ENCODE results near the gene PC. TPM values are rescaled to one million over a fixed set of nuclear protein-coding genes. Genes with fewer than 3 reads are reported as not detected.
"Not testable (repeated sequence)": the region's sequence is repeated elsewhere in the genome, so short reads cannot be mapped to it uniquely, and the experiment has no call there.

PC gene
- polyA plus RNA-seq, 10 donors, result 12.3 to 21.2 (median 16.0) TPM

DNA sequence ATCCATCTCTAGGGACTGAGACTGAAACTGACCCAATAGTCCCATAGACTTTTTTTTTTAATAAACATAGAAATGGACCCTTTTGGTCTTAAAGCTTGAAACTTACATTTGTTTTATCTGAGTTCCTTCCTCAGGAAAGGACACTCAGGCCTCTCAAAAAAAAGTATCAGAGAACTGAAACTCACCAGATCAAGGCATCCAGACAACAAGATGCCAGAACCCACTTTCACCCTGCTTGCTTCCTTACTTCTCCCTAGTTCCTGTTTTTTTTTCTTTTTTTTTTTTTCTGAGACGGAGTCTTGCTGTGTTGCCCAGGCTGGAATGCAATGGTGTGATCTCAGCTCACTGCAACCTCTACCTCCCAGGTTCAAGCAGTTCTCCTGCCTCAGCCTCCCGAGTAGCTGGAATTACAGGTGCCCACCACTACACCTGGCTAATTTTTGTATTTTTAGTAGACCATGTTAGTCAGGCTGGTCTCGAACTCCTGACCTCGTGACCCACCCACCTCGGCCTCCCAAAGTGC lies 3.6 kb upstream of the PC start:
- DNase-seq, result not testable (repeated sequence)

DNA sequence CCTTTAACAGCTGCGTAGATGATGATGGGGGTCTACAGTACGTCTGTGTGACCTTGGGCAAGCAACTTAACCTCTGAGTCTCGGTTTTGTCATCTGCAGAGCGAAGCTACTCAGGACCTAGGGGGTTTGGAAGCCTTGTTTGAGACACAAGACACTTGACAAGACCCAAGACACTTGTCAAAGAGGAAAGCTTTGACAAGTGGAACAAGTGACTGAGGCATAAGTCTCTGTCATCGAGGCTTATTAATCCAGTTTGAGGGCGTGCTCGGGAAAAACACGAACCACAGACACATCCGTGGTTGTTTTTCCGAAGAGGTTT lies 732 bp upstream of the PC start:
- DNase-seq, result no peak

- no peak for DNase-seq
Observed at GRCh38 chr11:66957971-66958231, 282 bp downstream of the PC start.

DNA sequence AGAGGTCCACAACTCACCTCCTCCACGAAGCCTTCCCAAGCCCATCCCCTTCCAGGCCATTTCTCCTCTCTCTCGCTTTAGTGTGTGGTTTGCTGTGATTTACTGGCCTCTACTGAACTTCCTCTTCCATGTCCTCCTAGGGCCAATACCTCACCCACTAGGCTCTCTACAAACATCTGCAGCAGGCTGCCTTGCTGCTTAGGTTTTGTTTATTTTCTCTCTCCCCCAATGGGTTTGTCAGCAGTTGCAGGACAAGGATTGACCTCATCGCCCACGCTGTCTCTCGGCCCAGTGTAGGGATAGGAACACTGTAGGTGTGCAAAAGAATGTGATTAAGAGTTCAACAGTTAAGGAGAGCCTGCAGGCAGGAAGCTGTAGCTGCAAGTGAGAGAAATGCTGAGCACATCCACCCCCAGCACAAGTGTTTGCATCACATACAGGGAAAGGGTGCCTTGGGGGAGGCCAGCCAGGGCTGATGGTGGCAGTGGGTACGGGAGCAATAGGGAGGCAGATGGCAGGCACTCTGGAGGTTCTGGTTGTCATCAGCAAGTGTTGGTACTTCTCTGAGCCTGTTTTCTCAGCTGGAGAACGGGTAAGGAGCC lies 1.4 kb downstream of the PC start:
- peak in 1 of 3 donors; percentile 44 for DNase-seq

- DNase-seq, result no peak
Observed at GRCh38 chr11:66953081-66953833, 4.9 kb downstream of the PC start.

DNA sequence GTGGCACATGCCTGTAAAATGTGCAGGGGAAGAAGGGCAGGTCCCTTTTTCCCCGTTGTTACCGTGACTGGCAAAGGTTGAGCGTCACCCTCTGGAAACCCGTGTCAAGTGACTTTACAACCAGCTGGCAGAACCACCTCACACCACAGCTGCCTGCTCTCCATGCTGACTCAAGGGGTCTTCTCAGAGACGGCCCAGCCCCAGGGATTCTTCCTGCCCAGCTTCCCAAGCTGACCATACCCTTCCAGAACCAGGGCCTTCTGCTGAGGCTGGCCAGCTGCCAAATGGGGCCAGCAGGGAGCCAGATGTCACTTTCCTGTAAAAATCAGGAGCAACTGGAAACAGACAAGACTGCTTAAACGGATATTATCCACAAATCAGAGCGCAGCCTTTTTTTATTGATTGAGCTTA lies 6.3 kb downstream of the PC start:
- DNase-seq, result peak in 1 of 3 donors; percentile 46

DNA sequence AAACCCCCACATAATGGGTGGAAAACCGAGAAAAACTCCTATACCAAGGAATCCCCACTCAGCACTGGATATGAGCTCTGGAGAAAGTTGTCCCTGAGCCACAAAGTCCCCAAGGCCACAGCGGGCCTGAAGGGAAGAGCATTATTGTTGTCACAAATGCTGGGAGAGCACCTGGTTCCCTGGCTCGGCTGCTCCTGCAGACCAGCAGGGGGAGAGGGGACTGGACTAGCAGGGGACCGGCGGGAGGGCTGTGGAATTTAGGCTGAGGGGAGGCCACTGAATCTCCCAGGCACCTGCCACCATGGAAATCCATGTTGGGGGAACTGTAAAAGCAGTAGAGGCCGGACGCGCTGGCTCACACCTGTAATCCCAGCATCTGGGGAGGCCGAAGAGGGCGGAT lies 7.0 kb downstream of the PC start:
- no peak for DNase-seq

GRCh38 chr11:66950112-66950535 lies 8.1 kb downstream of the PC start:
- no peak for DNase-seq

DNA sequence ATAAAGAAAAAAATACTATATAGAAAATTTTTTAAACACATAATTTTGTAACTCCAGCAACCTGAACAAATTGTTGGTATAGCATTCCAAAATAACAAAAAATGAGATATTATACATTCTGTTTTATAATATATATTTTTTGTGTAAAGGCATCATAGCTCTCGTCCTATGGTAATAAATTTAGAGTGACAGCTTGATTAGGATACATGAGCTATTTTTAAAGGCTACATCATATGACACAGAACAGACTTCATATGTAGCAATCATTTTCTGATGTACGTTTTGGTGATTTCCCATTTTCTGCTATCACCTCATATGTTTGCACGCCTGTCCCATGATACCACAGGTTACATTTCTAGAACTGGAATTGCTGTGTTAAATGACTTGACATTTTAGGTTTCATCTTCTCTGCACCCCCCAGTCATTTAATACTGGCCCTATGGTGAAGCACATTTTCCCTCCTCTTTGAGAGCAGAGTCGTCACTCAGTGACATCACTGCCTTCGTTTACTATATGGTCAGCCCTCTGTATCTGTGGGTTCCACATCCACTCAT lies 19.5 kb downstream of the PC start:
- DNase-seq, result no peak

DNA sequence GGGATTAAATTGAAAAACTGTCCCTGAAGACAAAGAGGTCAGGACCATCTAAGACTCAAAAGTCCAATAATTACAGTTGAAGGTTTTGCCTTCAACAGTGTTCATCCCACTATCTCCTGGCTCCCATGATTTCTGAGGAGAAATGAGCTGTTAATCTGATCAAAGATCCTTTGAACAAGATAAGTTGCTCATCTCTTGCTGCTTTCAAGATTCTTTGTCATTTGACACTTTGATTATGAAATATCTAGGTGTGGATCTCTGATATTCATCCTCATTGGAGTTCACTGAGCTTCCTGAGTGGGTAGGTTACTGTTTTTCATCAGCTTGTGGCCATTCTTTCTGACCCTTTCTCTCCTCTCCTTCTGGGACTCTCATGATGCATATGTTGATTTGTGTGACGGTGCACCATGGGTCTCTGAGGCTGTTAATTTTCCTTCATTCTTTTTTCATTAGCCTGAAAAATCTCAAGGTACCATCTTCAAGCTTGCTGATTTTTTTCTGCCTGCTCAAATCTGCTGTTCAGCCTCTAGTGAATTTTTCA lies 20.9 kb downstream of the PC start:
- no peak for DNase-seq

DNA sequence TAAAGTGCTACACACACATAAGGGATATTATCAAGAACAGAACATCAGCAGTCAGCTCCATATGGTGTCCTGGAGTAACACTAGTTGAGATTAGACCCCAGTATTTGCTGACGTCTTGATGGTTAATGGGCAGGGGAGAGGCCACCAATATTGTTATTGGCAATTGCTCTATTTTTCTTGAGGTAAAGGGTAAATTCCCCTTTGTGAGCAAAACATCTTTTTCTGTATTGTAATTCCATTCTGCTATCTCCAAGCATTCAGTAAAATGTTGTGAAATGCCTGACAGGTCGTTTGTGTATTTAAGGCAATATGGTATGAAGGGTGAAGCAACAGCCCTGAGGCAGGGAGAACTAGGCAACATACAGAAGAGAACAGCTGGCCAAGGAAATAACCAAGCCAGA lies 21.9 kb downstream of the PC start:
- DNase-seq, result peak in 1 of 3 donors; percentile 33

GRCh38 chr11:66934950-66935779 lies 23.0 kb downstream of the PC start:
- DNase-seq, result no peak

GRCh38 chr11:66933531-66933930 lies 24.7 kb downstream of the PC start:
- DNase-seq, result no peak

DNA sequence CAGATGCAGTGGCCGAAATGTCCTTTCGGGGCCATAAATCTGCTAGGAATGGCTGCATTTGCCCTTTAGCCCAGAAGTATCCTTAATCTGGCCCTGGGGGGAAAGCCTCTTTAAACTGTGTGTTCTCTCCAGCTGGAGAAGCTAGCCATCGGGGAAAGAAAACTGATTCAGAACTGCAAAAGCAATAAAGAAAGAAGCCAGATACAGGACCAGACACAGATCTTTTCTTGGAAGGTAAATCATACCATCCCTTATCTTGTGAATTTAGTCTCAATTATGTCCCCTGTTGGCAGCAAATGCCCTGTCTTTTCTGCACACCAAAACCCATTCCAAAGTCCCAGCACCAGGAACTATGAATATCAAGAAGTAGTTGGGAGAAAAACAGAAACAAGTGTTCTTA lies 25.6 kb downstream of the PC start:
- DNase-seq, result no peak

GRCh38 chr11:66929753-66930152 lies 28.4 kb downstream of the PC start:
- no peak for DNase-seq

- DNase-seq, result no peak
Observed at GRCh38 chr11:66924272-66924671, 33.9 kb downstream of the PC start.

- no peak for DNase-seq
Observed at GRCh38 chr11:66922551-66922950, 35.6 kb downstream of the PC start.

DNA sequence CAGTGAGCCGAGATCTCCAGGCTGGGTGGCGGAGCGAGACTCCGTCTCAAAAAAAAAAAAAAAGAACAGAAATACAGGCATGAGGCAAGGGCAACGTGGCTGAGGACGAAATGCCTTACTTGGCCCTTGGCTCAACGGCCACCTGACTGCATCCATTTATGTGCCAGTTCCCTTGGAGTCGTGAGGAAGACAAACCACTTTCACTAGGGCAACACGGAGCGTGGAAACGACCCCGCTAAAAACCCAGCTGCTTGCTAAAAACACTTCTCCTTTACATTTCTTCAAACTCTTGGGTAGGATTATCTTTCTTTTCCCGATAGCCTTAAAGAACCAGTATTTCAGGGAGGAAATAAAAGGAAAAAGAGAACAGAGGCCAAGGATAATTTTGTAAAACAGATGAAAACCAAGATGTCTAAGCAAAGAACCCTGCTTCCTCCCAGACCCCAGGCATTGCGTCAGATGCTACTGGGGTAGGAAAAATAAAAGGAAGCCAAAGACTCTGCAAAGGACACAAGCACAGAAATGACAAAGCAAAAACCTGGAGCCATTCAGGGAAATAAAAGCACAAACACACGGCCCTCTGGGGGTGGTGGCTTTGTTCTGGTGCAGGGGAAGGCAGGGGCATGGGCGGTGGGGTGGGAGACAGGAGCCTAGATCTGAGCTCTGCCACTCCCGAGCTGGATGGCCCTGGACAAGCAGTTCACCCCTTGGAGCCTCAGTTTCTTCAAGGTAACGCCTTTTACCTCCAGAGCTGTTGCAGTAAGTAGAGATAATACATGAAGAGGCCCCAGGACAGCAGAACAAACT lies 37.0 kb downstream of the PC start:
- DNase-seq, result no peak

DNA sequence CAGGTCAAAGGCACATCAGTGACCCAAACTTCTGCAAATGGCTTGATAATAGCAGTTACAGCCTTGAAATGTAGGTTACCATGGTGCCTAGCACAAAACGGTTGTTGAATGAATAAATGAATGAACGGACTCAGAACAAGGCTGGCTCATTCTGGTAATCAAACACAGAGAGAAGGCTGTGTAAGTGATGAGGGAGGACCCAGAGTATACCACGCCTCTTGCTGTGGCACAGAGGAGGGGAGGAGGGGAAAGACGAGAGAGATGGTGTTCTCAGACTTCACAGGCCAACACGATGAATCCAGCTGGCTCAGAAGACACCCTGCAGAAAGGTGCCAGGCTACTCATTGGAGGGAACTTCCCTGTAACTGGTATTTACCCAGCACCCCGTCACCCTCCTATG lies 38.3 kb downstream of the PC start:
- DNase-seq, result no peak

DNA sequence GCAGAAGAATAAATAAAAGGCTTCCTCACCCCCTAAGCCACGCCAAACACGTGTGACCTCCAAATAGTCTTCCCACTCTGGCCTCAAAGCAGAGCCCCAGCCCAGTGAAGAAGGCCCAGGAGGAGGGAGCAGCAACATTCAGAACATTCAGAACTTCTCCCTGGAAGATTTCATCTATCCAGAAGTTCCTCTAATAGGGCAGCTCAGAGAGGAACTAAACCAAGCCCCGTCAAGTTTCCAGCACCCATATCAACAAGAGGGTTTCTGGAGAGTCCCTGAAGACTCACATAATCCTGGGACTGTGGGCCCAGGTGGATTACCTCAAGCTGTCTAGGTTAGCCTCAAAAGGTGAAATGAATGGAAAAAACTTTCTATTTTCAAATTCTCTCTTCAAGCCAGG lies 39.4 kb downstream of the PC start:
- no peak for DNase-seq

- peak in 1 of 3 donors; percentile 33 for DNase-seq
Observed at GRCh38 chr11:66915866-66916265, 42.3 kb downstream of the PC start.
